ENCODE data around the gene CENPE.

DNA sequence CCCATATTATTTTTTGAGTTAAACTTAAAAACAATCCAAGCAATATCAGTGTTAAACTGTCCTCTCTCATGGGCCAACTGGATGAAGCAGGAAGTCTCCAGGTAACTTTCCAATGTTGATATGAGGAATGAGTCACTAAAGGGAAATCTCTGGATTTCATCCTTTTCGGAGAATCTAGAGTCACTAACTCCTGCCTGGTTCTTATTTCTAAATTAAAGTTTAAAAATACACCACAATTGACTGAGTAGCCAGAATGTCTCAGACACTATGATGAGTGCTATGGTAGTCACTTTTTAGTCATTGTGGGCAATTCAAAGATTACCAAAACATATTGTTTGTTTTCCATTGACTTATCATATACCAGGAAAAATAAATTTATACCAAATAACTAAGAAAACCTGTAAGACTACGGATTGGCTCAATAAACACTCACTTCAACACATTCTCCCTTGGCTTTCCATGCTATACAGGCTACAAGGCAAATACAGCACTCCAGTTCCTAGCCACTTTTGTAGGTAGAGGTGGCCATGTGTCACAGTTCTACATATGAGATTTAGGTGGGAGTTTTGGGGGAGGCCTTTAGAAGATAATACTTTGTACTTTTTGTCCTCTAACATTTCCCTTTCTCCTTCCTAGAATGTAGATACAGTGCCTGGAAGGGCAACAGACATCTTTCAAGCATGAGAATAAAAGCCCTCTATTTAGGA lies 130.1 kb downstream of the CENPE start:
- TF ChIP-seq, protein P1, sequence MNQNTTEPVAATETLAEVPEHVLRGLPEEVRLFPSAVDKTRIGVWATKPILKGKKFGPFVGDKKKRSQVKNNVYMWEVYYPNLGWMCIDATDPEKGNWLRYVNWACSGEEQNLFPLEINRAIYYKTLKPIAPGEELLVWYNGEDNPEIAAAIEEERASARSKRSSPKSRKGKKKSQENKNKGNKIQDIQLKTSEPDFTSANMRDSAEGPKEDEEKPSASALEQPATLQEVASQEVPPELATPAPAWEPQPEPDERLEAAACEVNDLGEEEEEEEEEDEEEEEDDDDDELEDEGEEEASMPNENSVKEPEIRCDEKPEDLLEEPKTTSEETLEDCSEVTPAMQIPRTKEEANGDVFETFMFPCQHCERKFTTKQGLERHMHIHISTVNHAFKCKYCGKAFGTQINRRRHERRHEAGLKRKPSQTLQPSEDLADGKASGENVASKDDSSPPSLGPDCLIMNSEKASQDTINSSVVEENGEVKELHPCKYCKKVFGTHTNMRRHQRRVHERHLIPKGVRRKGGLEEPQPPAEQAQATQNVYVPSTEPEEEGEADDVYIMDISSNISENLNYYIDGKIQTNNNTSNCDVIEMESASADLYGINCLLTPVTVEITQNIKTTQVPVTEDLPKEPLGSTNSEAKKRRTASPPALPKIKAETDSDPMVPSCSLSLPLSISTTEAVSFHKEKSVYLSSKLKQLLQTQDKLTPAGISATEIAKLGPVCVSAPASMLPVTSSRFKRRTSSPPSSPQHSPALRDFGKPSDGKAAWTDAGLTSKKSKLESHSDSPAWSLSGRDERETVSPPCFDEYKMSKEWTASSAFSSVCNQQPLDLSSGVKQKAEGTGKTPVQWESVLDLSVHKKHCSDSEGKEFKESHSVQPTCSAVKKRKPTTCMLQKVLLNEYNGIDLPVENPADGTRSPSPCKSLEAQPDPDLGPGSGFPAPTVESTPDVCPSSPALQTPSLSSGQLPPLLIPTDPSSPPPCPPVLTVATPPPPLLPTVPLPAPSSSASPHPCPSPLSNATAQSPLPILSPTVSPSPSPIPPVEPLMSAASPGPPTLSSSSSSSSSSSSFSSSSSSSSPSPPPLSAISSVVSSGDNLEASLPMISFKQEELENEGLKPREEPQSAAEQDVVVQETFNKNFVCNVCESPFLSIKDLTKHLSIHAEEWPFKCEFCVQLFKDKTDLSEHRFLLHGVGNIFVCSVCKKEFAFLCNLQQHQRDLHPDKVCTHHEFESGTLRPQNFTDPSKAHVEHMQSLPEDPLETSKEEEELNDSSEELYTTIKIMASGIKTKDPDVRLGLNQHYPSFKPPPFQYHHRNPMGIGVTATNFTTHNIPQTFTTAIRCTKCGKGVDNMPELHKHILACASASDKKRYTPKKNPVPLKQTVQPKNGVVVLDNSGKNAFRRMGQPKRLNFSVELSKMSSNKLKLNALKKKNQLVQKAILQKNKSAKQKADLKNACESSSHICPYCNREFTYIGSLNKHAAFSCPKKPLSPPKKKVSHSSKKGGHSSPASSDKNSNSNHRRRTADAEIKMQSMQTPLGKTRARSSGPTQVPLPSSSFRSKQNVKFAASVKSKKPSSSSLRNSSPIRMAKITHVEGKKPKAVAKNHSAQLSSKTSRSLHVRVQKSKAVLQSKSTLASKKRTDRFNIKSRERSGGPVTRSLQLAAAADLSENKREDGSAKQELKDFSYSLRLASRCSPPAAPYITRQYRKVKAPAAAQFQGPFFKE (tag by site-specific recombination; IDR thresholded peaks at IDR 0.05; ENCODE audit: borderline replicate concordance): no peak
- TF ChIP-seq ZNF112 (tag by site-specific recombination; IDR thresholded peaks at IDR 0.05) (no peak), ZNF24 (tag by site-specific recombination; IDR thresholded peaks at IDR 0.05) (no peak), ZNF302 (tag by site-specific recombination; IDR thresholded peaks at IDR 0.05; ENCODE audit: low read depth) (no peak), ZNF248 (tag by site-specific recombination; IDR thresholded peaks at IDR 0.05) (no peak), ZNF221 (tag by site-specific recombination; IDR thresholded peaks at IDR 0.05; ENCODE audit: borderline replicate concordance) (no peak), ZNF785 (tag by site-specific recombination; IDR thresholded peaks at IDR 0.05) (no peak), ZSCAN16 (tag by site-specific recombination; IDR thresholded peaks at IDR 0.05) (no peak)
- TF ChIP-seq, protein P2, sequence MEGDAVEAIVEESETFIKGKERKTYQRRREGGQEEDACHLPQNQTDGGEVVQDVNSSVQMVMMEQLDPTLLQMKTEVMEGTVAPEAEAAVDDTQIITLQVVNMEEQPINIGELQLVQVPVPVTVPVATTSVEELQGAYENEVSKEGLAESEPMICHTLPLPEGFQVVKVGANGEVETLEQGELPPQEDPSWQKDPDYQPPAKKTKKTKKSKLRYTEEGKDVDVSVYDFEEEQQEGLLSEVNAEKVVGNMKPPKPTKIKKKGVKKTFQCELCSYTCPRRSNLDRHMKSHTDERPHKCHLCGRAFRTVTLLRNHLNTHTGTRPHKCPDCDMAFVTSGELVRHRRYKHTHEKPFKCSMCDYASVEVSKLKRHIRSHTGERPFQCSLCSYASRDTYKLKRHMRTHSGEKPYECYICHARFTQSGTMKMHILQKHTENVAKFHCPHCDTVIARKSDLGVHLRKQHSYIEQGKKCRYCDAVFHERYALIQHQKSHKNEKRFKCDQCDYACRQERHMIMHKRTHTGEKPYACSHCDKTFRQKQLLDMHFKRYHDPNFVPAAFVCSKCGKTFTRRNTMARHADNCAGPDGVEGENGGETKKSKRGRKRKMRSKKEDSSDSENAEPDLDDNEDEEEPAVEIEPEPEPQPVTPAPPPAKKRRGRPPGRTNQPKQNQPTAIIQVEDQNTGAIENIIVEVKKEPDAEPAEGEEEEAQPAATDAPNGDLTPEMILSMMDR (tag by site-specific recombination; IDR thresholded peaks at IDR 0.05): no peak
- TF ChIP-seq, protein P3, sequence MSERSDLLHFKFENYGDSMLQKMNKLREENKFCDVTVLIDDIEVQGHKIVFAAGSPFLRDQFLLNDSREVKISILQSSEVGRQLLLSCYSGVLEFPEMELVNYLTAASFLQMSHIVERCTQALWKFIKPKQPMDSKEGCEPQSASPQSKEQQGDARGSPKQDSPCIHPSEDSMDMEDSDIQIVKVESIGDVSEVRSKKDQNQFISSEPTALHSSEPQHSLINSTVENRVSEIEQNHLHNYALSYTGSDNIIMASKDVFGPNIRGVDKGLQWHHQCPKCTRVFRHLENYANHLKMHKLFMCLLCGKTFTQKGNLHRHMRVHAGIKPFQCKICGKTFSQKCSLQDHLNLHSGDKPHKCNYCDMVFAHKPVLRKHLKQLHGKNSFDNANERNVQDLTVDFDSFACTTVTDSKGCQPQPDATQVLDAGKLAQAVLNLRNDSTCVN (tag by site-specific recombination; optimal IDR thresholded peaks at IDR 0.05): no peak
- TF ChIP-seq, protein P4, sequence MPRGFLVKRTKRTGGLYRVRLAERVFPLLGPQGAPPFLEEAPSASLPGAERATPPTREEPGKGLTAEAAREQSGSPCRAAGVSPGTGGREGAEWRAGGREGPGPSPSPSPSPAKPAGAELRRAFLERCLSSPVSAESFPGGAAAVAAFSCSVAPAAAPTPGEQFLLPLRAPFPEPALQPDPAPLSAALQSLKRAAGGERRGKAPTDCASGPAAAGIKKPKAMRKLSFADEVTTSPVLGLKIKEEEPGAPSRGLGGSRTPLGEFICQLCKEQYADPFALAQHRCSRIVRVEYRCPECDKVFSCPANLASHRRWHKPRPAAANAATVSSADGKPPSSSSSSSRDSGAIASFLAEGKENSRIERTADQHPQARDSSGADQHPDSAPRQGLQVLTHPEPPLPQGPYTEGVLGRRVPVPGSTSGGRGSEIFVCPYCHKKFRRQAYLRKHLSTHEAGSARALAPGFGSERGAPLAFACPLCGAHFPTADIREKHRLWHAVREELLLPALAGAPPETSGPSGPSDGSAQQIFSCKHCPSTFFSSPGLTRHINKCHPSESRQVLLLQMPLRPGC (tag by site-specific recombination; IDR thresholded peaks at IDR 0.05): no peak
- TF ChIP-seq, protein P5, sequence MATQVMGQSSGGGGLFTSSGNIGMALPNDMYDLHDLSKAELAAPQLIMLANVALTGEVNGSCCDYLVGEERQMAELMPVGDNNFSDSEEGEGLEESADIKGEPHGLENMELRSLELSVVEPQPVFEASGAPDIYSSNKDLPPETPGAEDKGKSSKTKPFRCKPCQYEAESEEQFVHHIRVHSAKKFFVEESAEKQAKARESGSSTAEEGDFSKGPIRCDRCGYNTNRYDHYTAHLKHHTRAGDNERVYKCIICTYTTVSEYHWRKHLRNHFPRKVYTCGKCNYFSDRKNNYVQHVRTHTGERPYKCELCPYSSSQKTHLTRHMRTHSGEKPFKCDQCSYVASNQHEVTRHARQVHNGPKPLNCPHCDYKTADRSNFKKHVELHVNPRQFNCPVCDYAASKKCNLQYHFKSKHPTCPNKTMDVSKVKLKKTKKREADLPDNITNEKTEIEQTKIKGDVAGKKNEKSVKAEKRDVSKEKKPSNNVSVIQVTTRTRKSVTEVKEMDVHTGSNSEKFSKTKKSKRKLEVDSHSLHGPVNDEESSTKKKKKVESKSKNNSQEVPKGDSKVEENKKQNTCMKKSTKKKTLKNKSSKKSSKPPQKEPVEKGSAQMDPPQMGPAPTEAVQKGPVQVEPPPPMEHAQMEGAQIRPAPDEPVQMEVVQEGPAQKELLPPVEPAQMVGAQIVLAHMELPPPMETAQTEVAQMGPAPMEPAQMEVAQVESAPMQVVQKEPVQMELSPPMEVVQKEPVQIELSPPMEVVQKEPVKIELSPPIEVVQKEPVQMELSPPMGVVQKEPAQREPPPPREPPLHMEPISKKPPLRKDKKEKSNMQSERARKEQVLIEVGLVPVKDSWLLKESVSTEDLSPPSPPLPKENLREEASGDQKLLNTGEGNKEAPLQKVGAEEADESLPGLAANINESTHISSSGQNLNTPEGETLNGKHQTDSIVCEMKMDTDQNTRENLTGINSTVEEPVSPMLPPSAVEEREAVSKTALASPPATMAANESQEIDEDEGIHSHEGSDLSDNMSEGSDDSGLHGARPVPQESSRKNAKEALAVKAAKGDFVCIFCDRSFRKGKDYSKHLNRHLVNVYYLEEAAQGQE (tag by site-specific recombination; IDR thresholded peaks at IDR 0.05): no peak
- TF ChIP-seq, protein P6, sequence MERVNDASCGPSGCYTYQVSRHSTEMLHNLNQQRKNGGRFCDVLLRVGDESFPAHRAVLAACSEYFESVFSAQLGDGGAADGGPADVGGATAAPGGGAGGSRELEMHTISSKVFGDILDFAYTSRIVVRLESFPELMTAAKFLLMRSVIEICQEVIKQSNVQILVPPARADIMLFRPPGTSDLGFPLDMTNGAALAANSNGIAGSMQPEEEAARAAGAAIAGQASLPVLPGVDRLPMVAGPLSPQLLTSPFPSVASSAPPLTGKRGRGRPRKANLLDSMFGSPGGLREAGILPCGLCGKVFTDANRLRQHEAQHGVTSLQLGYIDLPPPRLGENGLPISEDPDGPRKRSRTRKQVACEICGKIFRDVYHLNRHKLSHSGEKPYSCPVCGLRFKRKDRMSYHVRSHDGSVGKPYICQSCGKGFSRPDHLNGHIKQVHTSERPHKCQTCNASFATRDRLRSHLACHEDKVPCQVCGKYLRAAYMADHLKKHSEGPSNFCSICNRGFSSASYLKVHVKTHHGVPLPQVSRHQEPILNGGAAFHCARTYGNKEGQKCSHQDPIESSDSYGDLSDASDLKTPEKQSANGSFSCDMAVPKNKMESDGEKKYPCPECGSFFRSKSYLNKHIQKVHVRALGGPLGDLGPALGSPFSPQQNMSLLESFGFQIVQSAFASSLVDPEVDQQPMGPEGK (tag by site-specific recombination; IDR thresholded peaks at IDR 0.05): no peak
- TF ChIP-seq, protein P7, sequence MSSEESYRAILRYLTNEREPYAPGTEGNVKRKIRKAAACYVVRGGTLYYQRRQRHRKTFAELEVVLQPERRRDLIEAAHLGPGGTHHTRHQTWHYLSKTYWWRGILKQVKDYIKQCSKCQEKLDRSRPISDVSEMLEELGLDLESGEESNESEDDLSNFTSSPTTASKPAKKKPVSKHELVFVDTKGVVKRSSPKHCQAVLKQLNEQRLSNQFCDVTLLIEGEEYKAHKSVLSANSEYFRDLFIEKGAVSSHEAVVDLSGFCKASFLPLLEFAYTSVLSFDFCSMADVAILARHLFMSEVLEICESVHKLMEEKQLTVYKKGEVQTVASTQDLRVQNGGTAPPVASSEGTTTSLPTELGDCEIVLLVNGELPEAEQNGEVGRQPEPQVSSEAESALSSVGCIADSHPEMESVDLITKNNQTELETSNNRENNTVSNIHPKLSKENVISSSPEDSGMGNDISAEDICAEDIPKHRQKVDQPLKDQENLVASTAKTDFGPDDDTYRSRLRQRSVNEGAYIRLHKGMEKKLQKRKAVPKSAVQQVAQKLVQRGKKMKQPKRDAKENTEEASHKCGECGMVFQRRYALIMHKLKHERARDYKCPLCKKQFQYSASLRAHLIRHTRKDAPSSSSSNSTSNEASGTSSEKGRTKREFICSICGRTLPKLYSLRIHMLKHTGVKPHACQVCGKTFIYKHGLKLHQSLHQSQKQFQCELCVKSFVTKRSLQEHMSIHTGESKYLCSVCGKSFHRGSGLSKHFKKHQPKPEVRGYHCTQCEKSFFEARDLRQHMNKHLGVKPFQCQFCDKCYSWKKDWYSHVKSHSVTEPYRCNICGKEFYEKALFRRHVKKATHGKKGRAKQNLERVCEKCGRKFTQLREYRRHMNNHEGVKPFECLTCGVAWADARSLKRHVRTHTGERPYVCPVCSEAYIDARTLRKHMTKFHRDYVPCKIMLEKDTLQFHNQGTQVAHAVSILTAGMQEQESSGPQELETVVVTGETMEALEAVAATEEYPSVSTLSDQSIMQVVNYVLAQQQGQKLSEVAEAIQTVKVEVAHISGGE (tag by site-specific recombination; conservative IDR thresholded peaks at IDR 0.05; ENCODE audit: low read depth): no peak

All from HEK293 (cell line).